Measurements from ENCODE around the gene DENND4B.

Gene DENND4B

GRCh38 chr1:153968000-153968363 is 21.5 kb upstream of the DENND4B start:
- no peak for DNase-seq

- peak; percentile 86 for DNase-seq
Observed at GRCh38 chr1:153967107-153967999, 20.8 kb upstream of the DENND4B start, which contains the start of gene CREB3L4. Gene CREB3L4 (plus strand): TSS chr1:153967902. CDS start chr1:153968526, 624 bp downstream.

GRCh38 chr1:153963850-153964331 is 17.4 kb upstream of the DENND4B start:
- no peak for DNase-seq

GRCh38 chr1:153963030-153963849 is 16.7 kb upstream of the DENND4B start, which contains the start of gene SLC39A1:
Gene SLC39A1 (minus strand): TSS chr1:153963537. CDS start chr1:153962715, 822 bp downstream.
- DNase-seq = peak; percentile 95

GRCh38 chr1:153962088-153963029 is 15.8 kb upstream of the DENND4B start:
- DNase-seq = no peak

- DNase-seq = no peak
Observed at GRCh38 chr1:153961421-153961820, 14.9 kb upstream of the DENND4B start.

GRCh38 chr1:153960206-153960605 is 13.7 kb upstream of the DENND4B start:
- DNase-seq = no peak

GRCh38 chr1:153959454-153959853 is 12.9 kb upstream of the DENND4B start:
- no peak for DNase-seq

GRCh38 chr1:153958961-153959260 is 12.4 kb upstream of the DENND4B start:
- no peak for DNase-seq

- DNase-seq = peak; percentile 96
Observed at GRCh38 chr1:153958111-153958960, 11.8 kb upstream of the DENND4B start, which contains the start of gene CRTC2. Gene CRTC2 (minus strand): TSS chr1:153958612. CDS start chr1:153958497, 115 bp downstream.

GRCh38 chr1:153957744-153958110 is 11.2 kb upstream of the DENND4B start:
- peak; percentile 72 for DNase-seq

- DNase-seq = no peak
Observed at GRCh38 chr1:153956997-153957715, 10.6 kb upstream of the DENND4B start.

GRCh38 chr1:153954826-153955225 is 8.3 kb upstream of the DENND4B start:
- DNase-seq = no peak

- DNase-seq = no peak
Observed at GRCh38 chr1:153953859-153954365, 7.4 kb upstream of the DENND4B start.

GRCh38 chr1:153951801-153952200 is 5.3 kb upstream of the DENND4B start:
- no peak for DNase-seq

- no peak for DNase-seq
Observed at GRCh38 chr1:153951183-153951582, 4.7 kb upstream of the DENND4B start.

- DNase-seq = peak; percentile 87
Observed at GRCh38 chr1:153945795-153946621, 510 bp downstream of the DENND4B start.

- DNase-seq = peak; percentile 85
Observed at GRCh38 chr1:153945131-153945794, 1.3 kb downstream of the DENND4B start.

GRCh38 chr1:153944827-153945117 is 1.7 kb downstream of the DENND4B start:
- DNase-seq = no peak

Data from activated CD8-positive, alpha-beta memory T cell treated with anti-CD3 and anti-CD28 coated beads, Interleukin-2, amount 50 U/mL, for 48 hours (primary cell).